DMS153 treated with DMSO at 0.1 percent for 48 hours (cell line): ENCODE measurements around the gene PRKCB.
A peak's percentile ranks its signal among the peaks of the same experiment; 100 is the strongest.
"Not testable (repeated sequence)": the region's sequence is repeated elsewhere in the genome, so short reads cannot be mapped to it uniquely, and the experiment has no call there.

ENCODE experiments used
- DNase-seq: peaks from one replicate; lab custom pipeline; 2025; ENCODE audit not compliant: unreplicated experiment; lab: John Stamatoyannopoulos, UW

The PRKCB gene

GRCh38 chr16:24075931-24076716 is 240.3 kb downstream of the PRKCB start:
- no peak for DNase-seq

DNA sequence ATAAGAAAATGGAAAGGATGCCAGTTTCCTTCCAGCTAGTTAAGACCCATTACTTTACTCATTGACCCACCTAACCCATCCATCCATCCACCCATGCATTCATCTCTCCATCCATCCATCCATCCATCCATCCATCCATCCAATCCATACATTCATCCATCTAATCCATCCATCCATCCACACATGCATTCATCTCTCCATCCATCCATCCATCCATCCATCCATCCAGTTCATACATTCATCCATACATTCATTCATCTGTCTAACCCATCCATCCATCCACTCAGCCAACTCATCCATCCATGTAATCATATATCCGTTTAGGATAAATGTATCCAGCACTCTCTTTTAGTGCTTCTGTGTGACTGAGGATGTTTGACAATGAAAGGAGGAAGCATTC is 241.5 kb downstream of the PRKCB start:
- no peak for DNase-seq

DNA sequence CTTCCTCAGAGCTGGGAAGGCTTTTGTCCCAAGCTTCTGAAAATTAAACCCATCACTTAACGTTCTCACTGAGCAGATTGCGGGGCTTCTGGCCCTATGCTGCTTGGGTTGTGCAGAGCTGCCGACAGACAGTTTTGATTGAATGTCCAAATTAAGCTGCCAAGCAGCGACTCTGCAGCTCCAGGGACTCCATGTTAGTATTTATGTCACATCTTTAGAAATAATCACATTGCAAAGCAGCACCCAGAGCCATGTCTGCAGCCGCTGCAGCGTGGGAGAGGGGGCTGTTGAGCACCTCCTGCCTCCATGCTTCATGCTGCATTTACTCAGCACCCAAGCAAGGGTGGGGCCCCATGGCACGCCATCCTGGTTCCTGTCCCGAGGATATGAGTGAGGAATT is 242.2 kb downstream of the PRKCB start:
- DNase-seq, result no peak

GRCh38 chr16:24085666-24086065 is 249.9 kb downstream of the PRKCB start:
- DNase-seq, result no peak

DNA sequence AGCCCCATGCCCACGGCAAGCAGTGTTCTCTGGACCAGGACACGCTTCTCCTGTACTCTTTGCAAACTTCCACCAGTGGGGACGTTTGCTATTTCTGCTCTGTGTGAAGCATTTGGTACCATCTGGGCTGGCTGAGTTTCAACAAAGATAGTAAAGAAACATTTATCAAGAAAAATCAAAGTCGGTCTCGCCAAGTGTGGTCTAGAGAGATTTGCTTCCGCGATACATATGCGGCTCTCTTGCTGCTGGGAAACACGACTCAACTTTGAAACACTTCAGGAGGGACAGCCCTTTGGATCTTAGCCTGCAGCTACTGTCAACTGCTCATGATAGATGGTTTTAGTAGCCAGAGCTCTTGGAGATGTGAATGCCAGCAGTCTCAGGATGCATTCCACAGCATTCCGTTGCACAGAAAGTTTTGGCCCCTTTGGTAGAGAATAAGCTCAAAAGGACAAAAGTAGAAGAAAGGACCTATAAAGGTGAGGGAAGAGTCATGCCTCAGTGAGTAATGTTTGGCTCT is 252.2 kb downstream of the PRKCB start:
- DNase-seq, result no peak

DNA sequence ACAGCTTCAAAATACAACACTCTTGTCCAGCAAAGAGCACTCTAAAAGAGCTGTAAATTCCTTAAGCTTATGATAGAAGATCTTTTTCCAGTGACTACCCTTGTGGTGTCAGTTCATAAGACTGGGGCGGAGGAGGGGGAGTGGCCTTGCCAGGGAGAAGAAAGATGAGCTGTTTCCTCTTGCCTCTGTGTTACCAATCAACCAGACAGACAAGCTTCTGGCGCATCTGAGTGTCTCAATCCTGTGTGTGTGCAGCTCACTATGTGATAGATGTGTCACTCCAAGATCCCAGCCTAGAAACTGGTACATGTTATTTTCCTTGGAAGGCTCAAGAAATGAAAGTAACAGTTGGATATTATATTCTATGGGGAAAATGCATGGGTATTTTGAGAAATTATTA is 253.0 kb downstream of the PRKCB start:
- no peak for DNase-seq

- DNase-seq, result no peak
These were observed 255.3 kb downstream of the PRKCB start for GRCh38 chr16:24091125-24091524.

DNA sequence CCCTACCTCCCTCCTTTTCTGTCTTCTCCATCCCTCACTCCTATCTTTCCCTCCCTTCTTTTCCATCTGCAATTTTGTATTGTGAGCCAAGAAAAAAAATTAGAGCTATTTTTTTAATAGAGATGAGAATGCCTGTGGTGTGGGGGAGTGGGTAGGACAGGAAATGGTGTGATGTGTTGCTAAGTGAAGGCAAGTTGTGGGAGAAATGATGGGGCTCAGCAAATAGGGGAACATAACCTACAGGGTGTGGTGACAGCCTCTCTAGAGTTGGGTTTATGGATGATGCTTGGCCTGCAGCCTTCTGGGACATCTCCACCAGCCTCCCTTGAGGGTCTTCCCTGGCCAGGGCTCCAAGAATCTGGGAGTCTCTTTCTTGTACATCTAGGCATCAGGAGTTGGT is 257.3 kb downstream of the PRKCB start:
- DNase-seq, result no peak

GRCh38 chr16:24094660-24095059 is 258.9 kb downstream of the PRKCB start:
- DNase-seq, result no peak

GRCh38 chr16:24098896-24099295 is 263.1 kb downstream of the PRKCB start:
- no peak for DNase-seq

DNA sequence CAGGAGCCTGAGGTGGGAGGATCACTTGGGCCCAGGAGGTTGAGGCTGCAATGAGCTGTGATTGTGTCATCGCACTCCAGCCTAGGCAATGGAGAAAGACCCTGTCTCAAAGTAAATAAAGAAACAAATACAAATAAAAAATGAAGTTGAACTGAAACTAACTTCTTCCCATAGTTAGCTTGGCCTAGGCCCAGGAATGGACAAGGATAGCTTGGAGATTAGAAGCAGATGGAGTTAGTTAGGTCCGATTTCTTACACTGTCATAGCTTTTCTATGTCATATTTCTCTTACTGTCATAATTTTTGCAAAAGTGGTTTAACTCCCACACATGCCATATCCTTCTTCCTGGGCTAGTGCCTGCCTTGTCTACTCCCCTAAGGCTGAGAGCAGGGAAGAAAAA is 265.6 kb downstream of the PRKCB start:
- DNase-seq, result no peak

DNA sequence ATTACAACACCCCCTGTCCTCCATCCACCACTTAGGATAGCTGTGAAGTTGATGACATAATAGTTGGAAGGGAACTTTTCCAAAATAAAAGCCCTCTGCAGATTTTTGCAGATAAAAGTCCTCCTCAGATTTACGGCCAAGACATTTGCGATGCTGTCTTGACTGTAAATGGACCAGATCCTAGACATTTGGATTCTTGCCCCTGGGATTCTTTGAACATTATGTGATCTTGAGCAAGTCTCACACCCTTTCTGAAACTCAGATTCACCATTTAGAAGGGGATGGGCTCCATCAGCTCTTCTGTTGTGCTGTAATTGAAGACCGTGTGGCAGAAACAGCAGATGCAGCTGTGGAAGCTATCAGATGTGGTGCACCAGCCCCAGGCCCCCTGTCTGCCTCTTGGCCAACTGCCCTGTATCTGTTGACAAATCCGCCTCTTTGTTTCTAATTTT is 266.5 kb downstream of the PRKCB start:
- peak; percentile 17 for DNase-seq

GRCh38 chr16:24105471-24105870 is 269.7 kb downstream of the PRKCB start:
- DNase-seq, result not testable (repeated sequence)

DNA sequence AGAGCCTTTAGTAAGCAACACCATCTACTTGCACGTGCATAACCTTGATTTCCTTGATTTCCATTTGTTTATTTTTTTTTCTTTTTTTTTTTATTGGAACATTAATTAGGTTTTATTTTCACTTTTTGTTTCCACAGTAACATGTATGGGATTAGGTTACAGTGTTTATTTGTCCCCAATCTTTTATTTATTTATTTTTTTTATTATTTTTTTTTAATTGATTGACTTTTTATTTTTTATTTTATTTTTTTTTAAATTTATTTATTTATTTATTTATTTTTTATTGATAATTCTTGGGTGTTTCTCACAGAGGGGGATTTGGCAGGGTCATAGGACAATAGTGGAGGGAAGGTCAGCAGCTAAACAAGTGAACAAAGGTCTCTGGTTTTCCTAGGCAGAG is 272.3 kb downstream of the PRKCB start:
- DNase-seq, result not testable (repeated sequence)

DNA sequence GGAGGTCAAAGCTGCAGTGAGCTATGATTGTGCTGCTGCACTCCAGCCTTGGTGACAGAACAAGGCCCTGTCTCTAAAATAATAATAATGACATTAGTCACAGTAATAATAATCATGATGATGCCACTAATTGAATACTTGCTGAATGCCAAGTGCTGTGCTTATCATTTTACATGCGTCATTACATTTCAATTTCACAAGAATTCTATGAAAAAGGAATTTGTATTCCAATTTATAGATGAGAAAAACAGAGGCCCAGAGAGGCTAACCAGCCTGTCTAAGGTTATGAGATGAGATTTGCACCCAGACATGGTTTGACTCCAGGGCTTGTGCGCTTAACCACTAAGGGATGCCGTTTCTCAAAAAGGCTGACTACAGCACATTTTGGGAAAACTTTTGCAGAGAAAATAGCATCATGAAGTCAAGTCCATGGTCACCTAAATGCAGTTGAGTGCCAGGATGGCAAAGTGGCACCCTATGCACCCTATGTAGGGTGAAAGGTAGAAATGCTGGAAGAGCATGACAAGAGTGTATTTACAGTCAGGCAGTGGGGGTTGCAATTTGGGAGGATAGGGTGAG is 276.0 kb downstream of the PRKCB start:
- no peak for DNase-seq

- DNase-seq, result no peak
These were observed 277.4 kb downstream of the PRKCB start for GRCh38 chr16:24113115-24113745.

- no peak for DNase-seq
These were observed 279.1 kb downstream of the PRKCB start for GRCh38 chr16:24114876-24115275.

GRCh38 chr16:24116046-24116776 is 280.4 kb downstream of the PRKCB start:
- no peak for DNase-seq

DNA sequence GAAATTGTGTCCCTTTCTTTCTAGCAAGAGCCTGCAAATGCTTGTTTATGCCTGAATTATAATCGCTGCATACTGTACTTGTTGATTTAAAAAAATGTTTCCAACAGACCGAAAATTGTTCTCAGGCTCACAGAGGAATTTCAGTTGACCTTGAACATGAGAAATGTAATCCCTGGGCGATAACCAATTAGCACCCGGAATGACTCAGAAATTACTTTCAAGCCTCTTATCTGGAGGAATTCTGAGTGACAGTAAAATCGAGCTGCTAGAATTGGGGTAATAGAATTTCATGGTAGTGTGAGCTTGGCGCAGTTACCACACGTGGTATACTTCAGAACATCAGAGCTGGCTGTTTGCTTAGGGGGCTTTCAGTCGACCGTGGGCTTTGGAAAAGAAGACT is 281.2 kb downstream of the PRKCB start:
- no peak for DNase-seq

DNA sequence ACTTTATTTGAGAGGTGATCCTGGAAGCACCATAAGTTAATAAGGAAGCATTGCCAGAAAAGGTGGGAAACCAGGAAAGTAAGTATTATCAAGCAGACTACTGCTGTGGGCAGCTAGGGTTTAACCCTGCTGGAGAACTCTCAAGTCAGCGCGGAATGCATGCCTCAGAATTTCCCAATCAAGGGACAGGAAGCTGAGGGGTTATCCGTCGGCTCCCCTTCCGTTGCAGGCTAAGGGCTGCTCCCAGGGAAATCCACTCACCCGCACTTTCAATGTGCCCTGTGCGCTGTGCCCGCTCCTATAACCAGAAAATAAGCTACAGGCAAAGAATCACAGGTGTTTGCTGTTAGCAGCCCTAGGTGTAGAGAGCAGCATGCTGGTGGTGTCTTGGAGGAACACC is 281.9 kb downstream of the PRKCB start:
- DNase-seq, result no peak

GRCh38 chr16:24118126-24118821 is 282.5 kb downstream of the PRKCB start:
- DNase-seq, result no peak
